Liver (tissue), 9 donors: ENCODE data around the gene ATXN1. TPM values are rescaled to one million over a fixed set of nuclear protein-coding genes. Genes with fewer than 3 reads are reported as not detected.

ENCODE experiments used
- DNase-seq: peaks from one replicate; pipeline ENCODE4 v3.0.0-alpha.2; 2017; ENCODE audit warnings: low spot score
- H3K27ac ChIP-seq, 2 donors: one replicate each; pipeline ENCODE4 v1.7.0; 2013; ENCODE audit warnings: inconsistent platforms in 2 of 2, low read length in 2 of 2, control low read depth in 1 of 2, low read depth in 1 of 2, mild to moderate bottlenecking in 1 of 2
- H3K27me3 ChIP-seq, 4 donors: one replicate each; pipeline versions ENCODE4 v1.6.1 to v1.7.0; 2013; ENCODE audit warnings: low read length in 3 of 4, inconsistent platforms in 1 of 4, mild to moderate bottlenecking in 1 of 4, moderate library complexity in 1 of 4; ENCODE audit not compliant: control insufficient read depth in 4 of 4, insufficient read depth in 4 of 4
- H3K36me3 ChIP-seq, 4 donors: one replicate each; pipeline versions ENCODE4 v1.6.1 to v1.7.0; 2013; ENCODE audit warnings: low read length in 3 of 4, mild to moderate bottlenecking in 3 of 4, low read depth in 1 of 4, moderate library complexity in 1 of 4; ENCODE audit not compliant: control insufficient read depth in 4 of 4, insufficient read depth in 3 of 4
- H3K4me1 ChIP-seq, 4 donors: one replicate each; pipeline versions ENCODE4 v1.6.1 to v1.7.0; 2013; ENCODE audit warnings: low read length in 3 of 4, mild to moderate bottlenecking in 3 of 4, moderate library complexity in 1 of 4; ENCODE audit not compliant: control insufficient read depth in 4 of 4, insufficient read depth in 4 of 4
- H3K4me3 ChIP-seq, 3 donors: one replicate each; pipeline versions ENCODE4 v1.6.1 to v1.7.0; 2013; ENCODE audit warnings: low read length in 3 of 3, control low read depth in 1 of 3, low read depth in 1 of 3, mild to moderate bottlenecking in 1 of 3
- H3K9ac ChIP-seq, 2 donors: one replicate each; pipeline ENCODE4 v1.7.0; 2013; ENCODE audit warnings: low read length in 2 of 2, mild to moderate bottlenecking in 2 of 2, moderate library complexity in 2 of 2, control low read depth in 1 of 2, low read depth in 1 of 2
- H3K9me3 ChIP-seq, 4 donors: one replicate each; pipeline versions ENCODE4 v1.6.1 to v1.7.0; 2013; ENCODE audit warnings: low read length in 3 of 4; ENCODE audit not compliant: control insufficient read depth in 4 of 4
- ATF3 ChIP-seq: IDR thresholded peaks from 2 replicates; pipeline ENCODE4 v1.6.1; 2016; ENCODE audit warnings: antibody characterized with exemption
- EGR1 ChIP-seq, 2 donors: IDR thresholded peaks; 2 replicates each; pipeline ENCODE4 v1.6.1; 2016 to 2018; ENCODE audit warnings: antibody characterized with exemption in 2 of 2, low read depth in 2 of 2
- FOXA1 ChIP-seq: IDR thresholded peaks from 2 replicates; pipeline ENCODE4 v1.6.1; 2016; ENCODE audit warnings: antibody characterized with exemption
- FOXA2 ChIP-seq: IDR thresholded peaks from 2 replicates; pipeline ENCODE4 v1.6.1; 2016; ENCODE audit warnings: antibody characterized with exemption
- GABPA ChIP-seq, 2 donors: IDR thresholded peaks in 1 of 2; conservative IDR thresholded peaks in 1 of 2; 2 replicates each; pipeline ENCODE4 v1.6.1; 2016; ENCODE audit warnings: antibody characterized with exemption in 2 of 2, mild to moderate bottlenecking in 1 of 2, moderate library complexity in 1 of 2
- HNF4A ChIP-seq, 2 donors: conservative IDR thresholded peaks; 2 replicates each; pipeline ENCODE4 v1.6.1; 2016; ENCODE audit warnings: antibody characterized with exemption in 2 of 2, mild to moderate bottlenecking in 2 of 2
- HNF4G ChIP-seq: IDR thresholded peaks from 2 replicates; pipeline ENCODE4 v1.6.1; 2016; ENCODE audit warnings: antibody characterized with exemption
- JUND ChIP-seq, 2 donors: IDR thresholded peaks; 2 replicates each; pipeline ENCODE4 v1.6.1; 2016; ENCODE audit warnings: antibody characterized with exemption in 2 of 2
- NR2F2 ChIP-seq: IDR thresholded peaks from 2 replicates; pipeline ENCODE4 v1.6.1; 2016; ENCODE audit warnings: antibody characterized with exemption
- RAD21 ChIP-seq, 2 donors: IDR thresholded peaks; 2 replicates each; pipeline ENCODE4 v1.6.1; 2016; ENCODE audit warnings: antibody characterized with exemption in 2 of 2, mild to moderate bottlenecking in 2 of 2
- REST ChIP-seq: IDR thresholded peaks from 2 replicates; pipeline ENCODE4 v1.6.1; 2016; ENCODE audit warnings: antibody characterized with exemption, mild to moderate bottlenecking
- RXRA ChIP-seq, 2 donors: IDR thresholded peaks; 2 replicates each; pipeline ENCODE4 v1.6.1; 2017 to 2018; ENCODE audit warnings: antibody characterized with exemption in 2 of 2, mild to moderate bottlenecking in 1 of 2
- SP1 ChIP-seq: IDR thresholded peaks from 2 replicates; pipeline ENCODE4 v1.6.1; 2018; ENCODE audit warnings: antibody characterized with exemption, mild to moderate bottlenecking
- TAF1 ChIP-seq: conservative IDR thresholded peaks from 2 replicates; pipeline ENCODE4 v1.6.1; 2016; ENCODE audit warnings: antibody characterized with exemption, mild to moderate bottlenecking
- YY1 ChIP-seq: IDR thresholded peaks from 2 replicates; pipeline ENCODE4 v1.6.1; 2016; ENCODE audit warnings: antibody characterized with exemption, mild to moderate bottlenecking
- ZBTB33 ChIP-seq: IDR thresholded peaks from 2 replicates; pipeline ENCODE4 v1.6.1; 2016; ENCODE audit warnings: antibody characterized with exemption
- WGBS: extraction: QIAGEN DNeasy Blood & Tissue Kit; methylation state at CpG from one replicate; pipeline ENCODE4 v1.1.7; 2013; 5-methylcytosine and 5-hydroxymethylcytosine counted together
- polyA plus RNA-seq, 2 donors: library from polyadenylated mRNA; stranded (reverse) in 1 of 2; unstranded in 1 of 2; fragments of 200-250 nt in 1 of 2; fragments of >200 nt in 1 of 2; fragmentation: Nextera tagmentation in 1 of 2; extraction: Ambion mirVana in 1 of 2; gene quantifications; one replicate each; pipeline versions ENCODE4 v1.2.1 to v1.2.3, GENCODE V29; 2013 to 2015
- total RNA-seq, 2 donors: library from RNA; depleted of rRNA; stranded (reverse); fragments of >200 nt; gene quantifications; one replicate each; pipeline ENCODE4 v1.2.3, GENCODE V29; 2014
- TF ChIP-seq, protein P1 (sequence below): IDR thresholded peaks from 2 replicates; pipeline ENCODE4 v1.6.1; 2016; ENCODE audit warnings: antibody characterized with exemption
- TF ChIP-seq, protein P2 (sequence below): fragments of 150-350 bp; IDR thresholded peaks from 2 replicates; pipeline ENCODE4 v1.5.1; 2017; ENCODE audit warnings: improper control_type of control experiment, low read depth, low read length; ENCODE audit not compliant: missing input control
- donor health status: healthy.
- donor health status: healthy.
- donor health status: healthy.
- donor health status: healthy.
- donor health status: healthy.

Gene ATXN1
- total and polyA plus RNA-seq, 4 donors: 4.3 to 29.7 (median 8.2) TPM

- TF ChIP-seq ATF3 (no peak), HNF4G (no peak), NR2F2 (no peak), JUND (IDR thresholded peaks at IDR 0.05) (no peak), RAD21 (IDR thresholded peaks at IDR 0.05) (no peak), ZBTB33 (no peak), FOXA1 (no peak), HNF4A (conservative IDR thresholded peaks at IDR 0.05) (no peak)
Measured at GRCh38 chr6:16749516-16750485, 11.5 kb downstream of the ATXN1 start (continued).

- no peaks in the 10 kb centered on the region for H3K9me3 ChIP-seq
- peaks cover 7 to 36% (median 27%) of the 10 kb centered on the region in 4 donors for H3K4me1 ChIP-seq
- H3K36me3 ChIP-seq: peaks cover 0 to 7% (median 3%) of the 10 kb centered on the region in 4 donors
- no peak overlapping the region for H3K4me3 ChIP-seq
- H3K27me3 ChIP-seq: no peaks in the 10 kb centered on the region
- 31% methylated on average over 2 of the region's 2 CpGs for WGBS
- H3K27ac ChIP-seq: peak overlapping the region in 1 of 2 donors; percentile 63
- DNase-seq: no peak
- TF ChIP-seq HNF4A (conservative IDR thresholded peaks at IDR 0.05) (no peak), GABPA (IDR thresholded peaks at IDR 0.05 in 1 of 2, conservative IDR thresholded peaks at IDR 0.05 in 1 of 2) (no peak), YY1 (no peak), ZBTB33 (no peak), RAD21 (IDR thresholded peaks at IDR 0.05) (no peak), FOXA1 (no peak), TAF1 (no peak), RXRA (IDR thresholded peaks at IDR 0.05) (no peak), REST (no peak), EGR1 (IDR thresholded peaks at IDR 0.05; ENCODE audit: low read depth in 2 of 2) (no peak), NR2F2 (no peak), ATF3 (no peak), HNF4G (no peak), SP1 (no peak), JUND (IDR thresholded peaks at IDR 0.05) (no peak), FOXA2 (no peak)
- TF ChIP-seq, protein P1, sequence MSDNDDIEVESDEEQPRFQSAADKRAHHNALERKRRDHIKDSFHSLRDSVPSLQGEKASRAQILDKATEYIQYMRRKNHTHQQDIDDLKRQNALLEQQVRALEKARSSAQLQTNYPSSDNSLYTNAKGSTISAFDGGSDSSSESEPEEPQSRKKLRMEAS: no peak
- TF ChIP-seq, protein P2, sequence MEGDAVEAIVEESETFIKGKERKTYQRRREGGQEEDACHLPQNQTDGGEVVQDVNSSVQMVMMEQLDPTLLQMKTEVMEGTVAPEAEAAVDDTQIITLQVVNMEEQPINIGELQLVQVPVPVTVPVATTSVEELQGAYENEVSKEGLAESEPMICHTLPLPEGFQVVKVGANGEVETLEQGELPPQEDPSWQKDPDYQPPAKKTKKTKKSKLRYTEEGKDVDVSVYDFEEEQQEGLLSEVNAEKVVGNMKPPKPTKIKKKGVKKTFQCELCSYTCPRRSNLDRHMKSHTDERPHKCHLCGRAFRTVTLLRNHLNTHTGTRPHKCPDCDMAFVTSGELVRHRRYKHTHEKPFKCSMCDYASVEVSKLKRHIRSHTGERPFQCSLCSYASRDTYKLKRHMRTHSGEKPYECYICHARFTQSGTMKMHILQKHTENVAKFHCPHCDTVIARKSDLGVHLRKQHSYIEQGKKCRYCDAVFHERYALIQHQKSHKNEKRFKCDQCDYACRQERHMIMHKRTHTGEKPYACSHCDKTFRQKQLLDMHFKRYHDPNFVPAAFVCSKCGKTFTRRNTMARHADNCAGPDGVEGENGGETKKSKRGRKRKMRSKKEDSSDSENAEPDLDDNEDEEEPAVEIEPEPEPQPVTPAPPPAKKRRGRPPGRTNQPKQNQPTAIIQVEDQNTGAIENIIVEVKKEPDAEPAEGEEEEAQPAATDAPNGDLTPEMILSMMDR: no peak
- H3K9ac ChIP-seq: no peak overlapping the region
Measured at GRCh38 chr6:16748025-16748319, 13.3 kb downstream of the ATXN1 start.
